ENCODE measurements around the gene NME2. TPM values are rescaled to one million over a fixed set of nuclear protein-coding genes. Genes with fewer than 3 reads are reported as not detected.

NME2 gene
- total and polyA plus RNA-seq, 2 of the 8 experiments (the other 6 are each of a cell fraction or from before 2014, with no cell fraction given): 827 to 929 TPM

DNA sequence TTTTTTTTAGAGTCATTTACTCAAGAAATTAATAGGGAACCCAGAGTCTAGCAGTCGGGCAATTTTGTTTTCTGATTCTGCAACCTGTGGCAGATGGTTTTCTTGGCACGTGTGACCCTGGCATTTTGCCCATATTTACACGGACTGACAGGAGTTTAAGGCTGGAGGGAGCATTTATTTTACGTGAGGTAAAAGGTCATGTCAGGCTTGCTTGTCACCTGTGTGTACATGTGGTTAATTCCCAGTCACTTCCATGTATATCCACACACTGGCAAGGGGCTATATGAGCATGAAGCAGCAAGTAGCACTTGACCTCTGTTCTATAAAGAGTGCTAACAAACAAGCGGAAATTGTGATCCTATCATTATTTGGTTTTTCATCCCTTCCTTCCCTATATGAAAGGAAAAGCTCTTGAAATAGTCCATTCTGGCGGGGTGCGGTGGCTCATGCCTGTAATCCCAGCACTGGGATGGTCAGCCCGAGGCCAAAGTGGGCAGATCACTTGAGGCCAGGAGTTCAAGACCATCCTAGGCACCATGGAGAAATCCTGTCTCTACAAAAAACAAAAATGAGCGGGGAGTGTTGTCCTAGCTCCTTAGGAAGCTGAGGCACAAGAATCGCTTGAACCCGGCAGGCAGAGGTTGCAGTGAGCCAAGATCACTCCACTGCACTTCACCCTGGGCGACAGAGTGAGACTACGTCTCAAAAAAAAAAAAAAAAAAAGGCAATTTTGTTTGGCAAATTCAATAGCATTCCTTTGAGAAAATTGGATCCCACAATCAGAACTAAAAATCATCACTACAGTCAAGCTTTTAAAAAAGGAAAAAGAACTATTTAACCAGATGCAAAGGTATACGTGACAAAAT, 47.6 kb upstream of the NME2 start:
- no peak overlapping the region for H2AFZ ChIP-seq (ENCODE audit: low read length)
- H2BK15ac ChIP-seq (ENCODE audit: low read length): no peak overlapping the region
- no peak overlapping the region for H2BK5ac ChIP-seq (ENCODE audit: low read depth, low read length)
- peaks cover 0 to 57% of the 10 kb centered on the region in 2 experiments; a peak in 2 of 4 replicates for H3K79me2 ChIP-seq (ENCODE audit: control insufficient read depth in 1 of 2, insufficient read depth in 2 of 2, low read length in 2 of 2)
- H3K18ac ChIP-seq (ENCODE audit: extremely low read depth, low read length): no peak overlapping the region
- peaks cover 0 to 5% (median 4%) of the 10 kb centered on the region in 4 experiments; a peak in 4 of 7 replicates for H3K4me1 ChIP-seq (replicated peaks in 1 of 4; ENCODE audit: control insufficient read depth in 3 of 4, insufficient read depth in 4 of 4, low read length in 3 of 4)
- no peak overlapping the region for H3K23ac ChIP-seq (ENCODE audit: insufficient read length)
- no peak overlapping the region for H4K8ac ChIP-seq (ENCODE audit: extremely low read depth, insufficient read depth, low read length)
- peak overlapping the region; percentile 84 to 93; a peak in 2 of 4 replicates for H3K4me2 ChIP-seq (ENCODE audit: insufficient read depth in 1 of 2, low read depth in 2 of 2, low read length in 2 of 2)
- H3K36me3 ChIP-seq (ENCODE audit: control insufficient read depth in 2 of 4, insufficient read depth in 4 of 4, low read length in 3 of 4): no peaks in the 10 kb centered on the region
- no peak overlapping the region for H3K56ac ChIP-seq (replicated peaks; ENCODE audit: insufficient read length, low read depth, low read length)
- no peak for FAIRE-seq
- peaks cover 5 to 15% of the 10 kb centered on the region in 2 experiments for H4K20me1 ChIP-seq (replicated peaks in 1 of 2; ENCODE audit: control insufficient read depth in 1 of 2, insufficient read depth in 2 of 2, low read length in 2 of 2)
- H3K14ac ChIP-seq (ENCODE audit: insufficient read length): no peak overlapping the region
- peaks cover 7% of the 10 kb centered on the region; the same call in 1 of the 2 replicates for H3K79me1 ChIP-seq (ENCODE audit: low read depth, low read length)
- ChIA-PET POLR2A (ENCODE audit: partially characterized antibody) (interaction anchor here (0.9 to 1.9 kb wide), 2 partner anchors 9 to 12 kb away, joined by 3 to 6 read pairs; no protein-coding TSS in a partner anchor), CTCF (ENCODE audit: partially characterized antibody) (interaction anchor here (0.6 to 1.4 kb wide), 7 partner anchors 17 to 118 kb away, joined by 3 to 4 read pairs (median 3); no protein-coding TSS in a partner anchor)
- H3K4me3 ChIP-seq (ENCODE audit: extremely low read depth in 1 of 4, insufficient read depth in 2 of 4, low read depth in 3 of 4, low read length in 4 of 4): peak overlapping the region in 1 of 4 experiments; percentile 100; a peak in 2 of 8 replicates
- no peak overlapping the region for H4K5ac ChIP-seq (ENCODE audit: insufficient read length, low read depth, low read length)
- no peak overlapping the region for H3K9ac ChIP-seq (replicated peaks in 1 of 4; ENCODE audit: extremely low read depth in 1 of 4, low read depth in 3 of 4, low read length in 3 of 4)
- H3K4ac ChIP-seq (replicated peaks; ENCODE audit: insufficient read length, low read depth, low read length): no peak overlapping the region
- no peak overlapping the region for H4K91ac ChIP-seq (replicated peaks; ENCODE audit: insufficient read length, low read length)
- peaks cover 11% of the 10 kb centered on the region for H3K23me2 ChIP-seq (ENCODE audit: low read depth, low read length)
- no peaks in the 10 kb centered on the region for H3K9me3 ChIP-seq (ENCODE audit: insufficient read depth in 2 of 2, low read depth in 1 of 2, low read length in 1 of 2)
- H2AK5ac ChIP-seq (ENCODE audit: low read depth, low read length): no peak overlapping the region
- no peak overlapping the region for H3K27ac ChIP-seq (ENCODE audit: low read depth, low read length)
- no peaks in the 10 kb centered on the region for H3K27me3 ChIP-seq (replicated peaks in 1 of 4; ENCODE audit: control insufficient read depth in 3 of 4, extremely low read depth in 1 of 4, insufficient read depth in 3 of 4, low read length in 3 of 4)
- no peak overlapping the region for H2BK12ac ChIP-seq (ENCODE audit: low read depth, low read length)
- no peak for DNase-seq (ENCODE audit: low read depth in 1 of 2, low spot score in 2 of 2)
- no peak overlapping the region for H2BK20ac ChIP-seq (ENCODE audit: low read length)
- WGBS, 2 experiments (ENCODE audit: extremely low coverage in 1 of 2, insufficient coverage in 1 of 2, insufficient read length in 1 of 2, insufficient replicate concordance in 2 of 2, low coverage in 1 of 2, low lambda C conversion rate in 2 of 2, missing lambda C conversion rate in 1 of 2): 83% methylated on average over 13 of the region's 14 CpGs; no CpG with 5 or more reads in 1 of the 2 experiments
- H2BK120ac ChIP-seq (replicated peaks; ENCODE audit: low read depth, low read length): no peak overlapping the region
- TF ChIP-seq YY1 (IDR thresholded peaks at IDR 0.05; ENCODE audit: low read depth, low read length) (no peak), CHD2 (IDR thresholded peaks at IDR 0.05; ENCODE audit: low read length) (no peak), TAF1 (IDR thresholded peaks at IDR 0.05; ENCODE audit: low read depth, low read length) (no peak), RFX5 (IDR thresholded peaks at IDR 0.05; ENCODE audit: borderline replicate concordance, low read depth, low read length) (no peak), FOSL1 (IDR thresholded peaks at IDR 0.05; ENCODE audit: insufficient read depth, low read depth, low read length) (no peak), GABPA (IDR thresholded peaks at IDR 0.05; ENCODE audit: borderline replicate concordance, insufficient read depth, low read length) (no peak), CEBPB (IDR thresholded peaks at IDR 0.05; ENCODE audit: low read depth, low read length) (no peak), RNF2 (IDR thresholded peaks at IDR 0.05; ENCODE audit: borderline replicate concordance, low read depth, low read length, missing control alignments, poor library complexity, severe bottlenecking) (no peak), CREB1 (IDR thresholded peaks at IDR 0.05) (no peak), EP300 (IDR thresholded peaks at IDR 0.05; ENCODE audit: borderline replicate concordance in 1 of 2, low read depth in 2 of 2, low read length in 2 of 2) (no peak), RAD21 (IDR thresholded peaks at IDR 0.05 in 1 of 2, conservative IDR thresholded peaks at IDR 0.05 in 1 of 2; ENCODE audit: low read depth in 2 of 2, low read length in 2 of 2) (no peak)

Data from H1 (cell line).